MM.1S (cell line): ENCODE data around the gene TERT.

Source experiments
- DNase-seq: peaks from one replicate; pipeline ENCODE4 v3.0.0-alpha.2; 2015
- H2AFZ ChIP-seq: fragments of 300-600 bp; sonication (generic); 2 replicates; pipeline ENCODE4 v1.6.0; 2016; ENCODE audit warnings: antibody characterized with exemption, low read length
- H3F3A ChIP-seq: fragments of 300-600 bp; sonication (generic); 2 replicates; pipeline ENCODE4 v1.6.1; 2016; ENCODE audit warnings: mild to moderate bottlenecking, antibody characterized with exemption, low read length, moderate library complexity, mixed read lengths; ENCODE audit not compliant: insufficient read depth
- H3K27ac ChIP-seq: fragments of 300-600 bp; sonication (generic); 2 replicates; pipeline ENCODE4 v1.5.1; 2016; ENCODE audit warnings: mild to moderate bottlenecking, low read length
- H3K27me3 ChIP-seq: fragments of 300-600 bp; sonication (generic); replicated peaks from 2 replicates; pipeline ENCODE4 v1.6.0; 2016; ENCODE audit warnings: low read length; ENCODE audit not compliant: insufficient read depth
- H3K36me3 ChIP-seq: fragments of 300-600 bp; sonication (generic); replicated peaks from 2 replicates; pipeline ENCODE4 v1.6.1; 2016; ENCODE audit warnings: mild to moderate bottlenecking, low read length, mixed read lengths; ENCODE audit not compliant: insufficient read depth
- H3K4me1 ChIP-seq: fragments of 300-600 bp; sonication (generic); 2 replicates; pipeline ENCODE4 v1.6.1; 2016; ENCODE audit warnings: low read length, mixed read lengths
- H3K4me2 ChIP-seq: fragments of 300-600 bp; sonication (generic); 2 replicates; pipeline ENCODE4 v1.6.0; 2016; ENCODE audit warnings: low read depth, low read length
- H3K4me3 ChIP-seq: fragments of 300-600 bp; sonication (generic); 2 replicates; pipeline ENCODE4 v1.5.1; 2016; ENCODE audit warnings: low read length, mixed read lengths
- H3K79me2 ChIP-seq: fragments of 300-600 bp; sonication (generic); 2 replicates; pipeline ENCODE4 v1.6.1; 2016; ENCODE audit warnings: mixed run types, low read length, mixed read lengths
- H3K9ac ChIP-seq: fragments of 300-600 bp; sonication (generic); 2 replicates; pipeline ENCODE4 v1.6.1; 2016; ENCODE audit warnings: low read length, mixed read lengths
- H3K9me2 ChIP-seq: fragments of 300-600 bp; sonication (generic); replicated peaks from 2 replicates; pipeline ENCODE4 v1.6.1; 2016; ENCODE audit warnings: mild to moderate bottlenecking, low read length, mixed read lengths; ENCODE audit not compliant: insufficient read depth
- H3K9me3 ChIP-seq: fragments of 300-600 bp; sonication (generic); replicated peaks from 2 replicates; pipeline ENCODE4 v1.6.1; 2016; ENCODE audit warnings: mild to moderate bottlenecking, low read length, mixed read lengths; ENCODE audit not compliant: insufficient read depth
- H4K20me1 ChIP-seq: fragments of 300-600 bp; sonication (generic); 2 replicates; pipeline ENCODE4 v1.6.1; 2016; ENCODE audit warnings: mild to moderate bottlenecking, low read length, moderate library complexity, mixed read lengths; ENCODE audit not compliant: insufficient read depth
- EZH2 ChIP-seq: fragments of 300-600 bp; sonication (generic); optimal IDR thresholded peaks from 2 replicates; pipeline ENCODE3; 2017; ENCODE audit warnings: low read depth, mild to moderate bottlenecking, antibody characterized with exemption, low read length, mixed read lengths
- EZH2phosphoT487 ChIP-seq: fragments of 300-600 bp; sonication (generic); IDR thresholded peaks from 2 replicates; pipeline ENCODE4 v1.6.1; 2018; ENCODE audit warnings: antibody characterized with exemption, low read length
- TF ChIP-seq, protein P1 (sequence below): fragments of 300-600 bp; sonication (generic); IDR thresholded peaks from 2 replicates; pipeline ENCODE4 v1.5.1; 2016; ENCODE audit warnings: antibody characterized with exemption, low read length, mixed read lengths

TERT gene

GRCh38 chr5:1208743-1209488 lies 86.0 kb downstream of the TERT start:
- Histone ChIP-seq H3K36me3 (no peaks in the 10 kb centered on the region), H3K4me3 (no peak overlapping the region), H3K4me1 (peaks cover 11% of the 10 kb centered on the region), H3K9ac (no peak overlapping the region), H3K27ac (no peak overlapping the region), H3K9me3 (no peaks in the 10 kb centered on the region), H4K20me1 (no peaks in the 10 kb centered on the region), H3K79me2 (no peaks in the 10 kb centered on the region), H3K4me2 (no peak overlapping the region), H3K27me3 (no peaks in the 10 kb centered on the region), H3K9me2 (no peaks in the 10 kb centered on the region), H3F3A (no peaks in the 10 kb centered on the region), H2AFZ (peak overlapping the region; percentile 48; the same call in 1 of the 2 replicates)
- no peak for DNase-seq
- TF ChIP-seq, protein P1, sequence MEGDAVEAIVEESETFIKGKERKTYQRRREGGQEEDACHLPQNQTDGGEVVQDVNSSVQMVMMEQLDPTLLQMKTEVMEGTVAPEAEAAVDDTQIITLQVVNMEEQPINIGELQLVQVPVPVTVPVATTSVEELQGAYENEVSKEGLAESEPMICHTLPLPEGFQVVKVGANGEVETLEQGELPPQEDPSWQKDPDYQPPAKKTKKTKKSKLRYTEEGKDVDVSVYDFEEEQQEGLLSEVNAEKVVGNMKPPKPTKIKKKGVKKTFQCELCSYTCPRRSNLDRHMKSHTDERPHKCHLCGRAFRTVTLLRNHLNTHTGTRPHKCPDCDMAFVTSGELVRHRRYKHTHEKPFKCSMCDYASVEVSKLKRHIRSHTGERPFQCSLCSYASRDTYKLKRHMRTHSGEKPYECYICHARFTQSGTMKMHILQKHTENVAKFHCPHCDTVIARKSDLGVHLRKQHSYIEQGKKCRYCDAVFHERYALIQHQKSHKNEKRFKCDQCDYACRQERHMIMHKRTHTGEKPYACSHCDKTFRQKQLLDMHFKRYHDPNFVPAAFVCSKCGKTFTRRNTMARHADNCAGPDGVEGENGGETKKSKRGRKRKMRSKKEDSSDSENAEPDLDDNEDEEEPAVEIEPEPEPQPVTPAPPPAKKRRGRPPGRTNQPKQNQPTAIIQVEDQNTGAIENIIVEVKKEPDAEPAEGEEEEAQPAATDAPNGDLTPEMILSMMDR: peak; percentile 59
- no peak for TF ChIP-seq EZH2phosphoT487

- no peak overlapping the region for H3K27ac ChIP-seq
- TF ChIP-seq EZH2phosphoT487 (no peak), EZH2 (no peak)
- TF ChIP-seq, protein P1: no peak
- no peaks in the 10 kb centered on the region for H3K79me2 ChIP-seq
- H3K4me3 ChIP-seq: no peak overlapping the region
- H3K9ac ChIP-seq: no peak overlapping the region
- DNase-seq: no peak
- no peaks in the 10 kb centered on the region for H4K20me1 ChIP-seq
- H3K9me2 ChIP-seq: no peaks in the 10 kb centered on the region
- H2AFZ ChIP-seq: peak overlapping the region; percentile 43; the same call in 1 of the 2 replicates
- no peak overlapping the region for H3K4me2 ChIP-seq
- H3K36me3 ChIP-seq: no peaks in the 10 kb centered on the region
- H3K4me1 ChIP-seq: peaks cover 11% of the 10 kb centered on the region
- no peaks in the 10 kb centered on the region for H3F3A ChIP-seq
- H3K9me3 ChIP-seq: no peaks in the 10 kb centered on the region
- H3K27me3 ChIP-seq: no peaks in the 10 kb centered on the region
Measured at GRCh38 chr5:1208221-1208742, 86.6 kb downstream of the TERT start.

- Histone ChIP-seq H3K27me3 (no peaks in the 10 kb centered on the region), H3K4me1 (peaks cover 11% of the 10 kb centered on the region), H3K9me2 (no peaks in the 10 kb centered on the region), H3K79me2 (no peaks in the 10 kb centered on the region), H3K4me2 (no peak overlapping the region), H3K4me3 (no peak overlapping the region), H3K27ac (no peak overlapping the region), H3K36me3 (no peaks in the 10 kb centered on the region), H2AFZ (no peak overlapping the region), H3K9me3 (no peaks in the 10 kb centered on the region), H3K9ac (no peak overlapping the region), H3F3A (no peaks in the 10 kb centered on the region), H4K20me1 (no peaks in the 10 kb centered on the region)
- no peak for DNase-seq
- TF ChIP-seq EZH2 (no peak), EZH2phosphoT487 (no peak)
- TF ChIP-seq, protein P1: no peak
Measured at GRCh38 chr5:1207555-1207954, 87.3 kb downstream of the TERT start.
